GM12878 (cell line): Measurements from ENCODE around the gene MAML3. TPM values are rescaled to one million over a fixed set of nuclear protein-coding genes. Genes with fewer than 3 reads are reported as not detected.

ENCODE experiments used
- ATAC-seq: fragments of 200-7000 bp; cut with Tn5 transposase; 3 replicates; pipeline ENCODE4 v1.9.1; 2020; ENCODE audit warnings: mild to moderate bottlenecking, moderate library complexity
- BruUV-seq: library from RNA; stranded (reverse); fragments of 400-500 nt; replicated peaks from 2 replicates; lab custom pipeline; 2021; lab: Mats Ljungman, UMichigan
- CTCF ChIA-PET: fragments of 300-600 bp; sonication (Branson Sonifier 250); formaldehyde crosslinking; extraction: SDS; loops from one replicate; lab custom pipeline; 2021; ENCODE audit warnings: inconsistent platforms; lab: Yijun Ruan, JAX
- POLR2A ChIA-PET: fragments of 350-600 bp; formaldehyde crosslinking; extraction: SDS; loops from one replicate; lab custom pipeline; 2021; ENCODE audit warnings: inconsistent platforms; lab: Charles Lee
- RAD21 ChIA-PET: fragments of 300-600 bp; sonication (Branson Sonifier 250); formaldehyde crosslinking; loops from one replicate; lab custom pipeline; 2023; ENCODE audit warnings: antibody characterized with exemption; ENCODE audit not compliant: unreplicated experiment; lab: Charles Lee
- SMC1A ChIA-PET: fragments of 300-600 bp; sonication (Branson Sonifier 250); formaldehyde crosslinking; loops from one replicate; lab custom pipeline; 2023; ENCODE audit not compliant: unreplicated experiment, uncharacterized antibody; lab: Charles Lee
- DNase-seq: peaks from one replicate; pipeline ENCODE4 v3.0.0-alpha.2; 2011; ENCODE audit warnings: low read depth, low spot score
- FAIRE-seq: peaks from 3 replicates; lab custom pipeline; 2011; peaks lifted over from hg19 to GRCh38; lab: Jason Lieb, UNC
- H2AFZ ChIP-seq: 2 replicates; pipeline ENCODE4 v1.6.0; 2011; ENCODE audit warnings: low read depth, low read length, control low read depth; ENCODE audit not compliant: control insufficient read depth
- H3K27ac ChIP-seq: 2 replicates; pipeline ENCODE4 v1.5.1; 2011; ENCODE audit warnings: control low read depth; ENCODE audit not compliant: control insufficient read depth, insufficient read depth
- H3K27me3 ChIP-seq, 2 experiments: replicated peaks in 1 of 2; 2 replicates each; pipeline versions ENCODE4 v1.6.0 to v1.6.1; 2011; ENCODE audit warnings: low read length in 1 of 2; ENCODE audit not compliant: control insufficient read depth in 2 of 2, insufficient read depth in 2 of 2
- H3K36me3 ChIP-seq, 2 experiments: 2 replicates each; pipeline ENCODE4 v1.5.1; 2011; ENCODE audit warnings: low read length in 1 of 2; ENCODE audit not compliant: control insufficient read depth in 2 of 2, insufficient read depth in 2 of 2
- H3K4me1 ChIP-seq: 2 replicates; pipeline ENCODE4 v1.6.1; 2011; ENCODE audit warnings: mild to moderate bottlenecking, low read length, moderate library complexity, mixed read lengths; ENCODE audit not compliant: control insufficient read depth, insufficient read depth
- H3K4me2 ChIP-seq: 2 replicates; pipeline ENCODE4 v1.6.0; 2011; ENCODE audit warnings: control low read depth; ENCODE audit not compliant: control insufficient read depth, insufficient read depth
- H3K4me3 ChIP-seq: fragments of 200-600 bp; sonication (generic); 2 replicates; pipeline ENCODE4 v1.5.1; 2016
- H3K79me2 ChIP-seq: 2 replicates; pipeline ENCODE4 v1.6.0; 2011; ENCODE audit warnings: low read length; ENCODE audit not compliant: control insufficient read depth, insufficient read depth
- H3K9ac ChIP-seq: 2 replicates; pipeline ENCODE4 v1.8.0; 2011; ENCODE audit warnings: low read length, control low read depth, mixed read lengths; ENCODE audit not compliant: control insufficient read depth, insufficient read depth
- H3K9me3 ChIP-seq: replicated peaks from 3 replicates; pipeline ENCODE4 v1.5.1; 2011; ENCODE audit warnings: mild to moderate bottlenecking, low read length; ENCODE audit not compliant: control insufficient read depth, insufficient read depth
- H4K20me1 ChIP-seq: 2 replicates; pipeline ENCODE4 v1.6.0; 2011; ENCODE audit not compliant: control insufficient read depth, insufficient read depth
- ASH2L ChIP-seq: fragments of 300-600, 200-600 bp; sonication (generic); IDR thresholded peaks from 2 replicates; pipeline ENCODE4 v1.6.1; 2017; ENCODE audit warnings: low read depth, mild to moderate bottlenecking, borderline replicate concordance
- BRCA1 ChIP-seq: IDR thresholded peaks from 2 replicates; pipeline ENCODE4 v1.6.1; 2011; ENCODE audit warnings: low read depth, low read length, improper control_type of control experiment
- CHD4 ChIP-seq: fragments of 200-600 bp; sonication (generic); IDR thresholded peaks from 2 replicates; pipeline ENCODE4 v1.6.1; 2016; ENCODE audit warnings: mild to moderate bottlenecking
- CREB1 ChIP-seq: IDR thresholded peaks from 2 replicates; pipeline ENCODE4 v1.6.1; 2012; ENCODE audit warnings: low read depth, mild to moderate bottlenecking, inconsistent platforms
- EGR1 ChIP-seq, 2 experiments: IDR thresholded peaks; 1 replicate in 1 of 2; 2 replicates in 1 of 2; pipeline ENCODE4 v1.6.1; 2011 to 2012; ENCODE audit warnings: low read depth in 2 of 2, low read length in 2 of 2, borderline replicate concordance in 1 of 2, mild to moderate bottlenecking in 1 of 2, moderate library complexity in 1 of 2
- IRF5 ChIP-seq: fragments of 450-650 bp; IDR thresholded peaks from 2 replicates; pipeline ENCODE4 v1.6.1; 2017; ENCODE audit warnings: borderline replicate concordance
- KAT2A ChIP-seq: conservative IDR thresholded peaks from 2 replicates; pipeline ENCODE4 v1.6.1; 2011; ENCODE audit warnings: low read depth, low read length; ENCODE audit not compliant: control insufficient read depth
- KLF5 ChIP-seq: fragments of 450-650 bp; IDR thresholded peaks from 2 replicates; pipeline ENCODE4 v1.6.1; 2014; ENCODE audit warnings: mild to moderate bottlenecking; ENCODE audit not compliant: partially characterized antibody
- MEF2A ChIP-seq: IDR thresholded peaks from 2 replicates; pipeline ENCODE4 v1.6.1; 2011; ENCODE audit warnings: low read depth, mild to moderate bottlenecking, low read length, moderate library complexity; ENCODE audit not compliant: insufficient read depth
- MYC ChIP-seq: IDR thresholded peaks from 2 replicates; pipeline ENCODE4 v1.6.1; 2011; ENCODE audit warnings: mild to moderate bottlenecking, low read length, moderate library complexity, inconsistent platforms; ENCODE audit not compliant: insufficient read depth, insufficient replicate concordance, insufficient read length, severe bottlenecking
- PBX3 ChIP-seq: IDR thresholded peaks from 2 replicates; pipeline ENCODE4 v1.6.1; 2011; ENCODE audit warnings: mild to moderate bottlenecking, low read depth, low read length, moderate library complexity; ENCODE audit not compliant: insufficient replicate concordance
- RFX5 ChIP-seq: IDR thresholded peaks from 2 replicates; pipeline ENCODE4 v1.6.1; 2011; ENCODE audit warnings: low read depth, low read length, improper control_type of control experiment
- SMAD5 ChIP-seq: IDR thresholded peaks from 2 replicates; pipeline ENCODE4 v1.6.1; 2016; ENCODE audit warnings: antibody characterized with exemption, low read depth
- SUZ12 ChIP-seq: fragments of 200-600 bp; sonication (generic); IDR thresholded peaks from one replicate; pipeline ENCODE4 v1.6.1; 2018; ENCODE audit warnings: antibody characterized with exemption, mild to moderate bottlenecking; ENCODE audit not compliant: unreplicated experiment
- TBL1XR1 ChIP-seq: IDR thresholded peaks from 2 replicates; pipeline ENCODE4 v1.6.1; 2012; ENCODE audit warnings: low read depth, low read length, improper control_type of control experiment
- ZBTB40 ChIP-seq: fragments of 450-650 bp; IDR thresholded peaks from 2 replicates; pipeline ENCODE4 v1.6.1; 2016; ENCODE audit warnings: mild to moderate bottlenecking, moderate library complexity, borderline replicate concordance
- ZNF274 ChIP-seq: IDR thresholded peaks from one replicate; pipeline ENCODE4 v1.8.0; 2011; ENCODE audit not compliant: insufficient read length, insufficient read depth
- ZZZ3 ChIP-seq: IDR thresholded peaks from 2 replicates; pipeline ENCODE4 v1.6.1; 2011; ENCODE audit warnings: low read depth; ENCODE audit not compliant: control insufficient read depth, insufficient read length
- WGBS: methylation state at CpG from one replicate; pipeline ENCODE4 v1.1.6; 2016; ENCODE audit warnings: low lambda C conversion rate; ENCODE audit not compliant: insufficient replicate concordance, insufficient coverage; ENCODE audit errors: missing lambda C conversion rate; 5-methylcytosine and 5-hydroxymethylcytosine counted together
- in situ Hi-C: fragments of 300-500 bp; cut with MboI; formaldehyde crosslinking; loops from 9 replicates; pipeline ENCODE4 v1.14.3; 2018; ENCODE audit warnings: mixed read lengths
- intact Hi-C: fragments of 100-400 bp; cut with micrococcal nuclease; formaldehyde crosslinking; loops from one replicate; pipeline ENCODE4 v1.14.2; 2022; ENCODE audit not compliant: unreplicated experiment
- polyA plus RNA-seq, 11 experiments: library from polyadenylated mRNA; depleted of rRNA in 4 of 11; unstranded in 6 of 11; stranded (reverse) in 5 of 11; fragments of >200 nt; fragmentation: Nextera tagmentation in 4 of 11; fragmentation: Illumina TruSeq in 1 of 11; extraction: Ambion mirVana in 4 of 11; extraction: Trizol in 1 of 11; gene quantifications; 1 replicate in 1 of 11; 2 replicates in 10 of 11; pipeline versions ENCODE4 v1.2.1 to v1.2.3, GENCODE V29; 2011 to 2016; ENCODE audit warnings: inconsistent platforms in 2 of 11, missing spikeins in 2 of 11, low read depth in 1 of 11
- total RNA-seq, 4 experiments: library from RNA; depleted of rRNA in 3 of 4; stranded (reverse); fragments of >200 nt in 3 of 4; fragmentation: Illumina TruSeq in 1 of 4; extraction: Trizol in 1 of 4; gene quantifications; 2 replicates each; pipeline versions ENCODE4 v1.2.1 to v1.2.3, GENCODE V29; 2013 to 2021

Gene MAML3
- total and polyA plus RNA-seq, 10 of the 15 experiments (the other 5 are each of a cell fraction or from before 2014, with no cell fraction given): under 0.01 to 0.53 (median 0.06) TPM; not detected in 2

- H2AFZ ChIP-seq: no peak overlapping the region
- no peak overlapping the region for H3K27ac ChIP-seq
- FAIRE-seq (no peak), DNase-seq (no peak), ATAC-seq (no peak)
- H3K4me1 ChIP-seq: no peaks in the 10 kb centered on the region
- H3K9me3 ChIP-seq: no peaks in the 10 kb centered on the region
- in situ Hi-C loops (no loop called here), intact Hi-C loops (no loop called here)
- POLR2A ChIA-PET: no interaction called here
- no peaks in the 10 kb centered on the region for H3K36me3 ChIP-seq
- CTCF ChIA-PET: interaction anchor here (1.0 kb wide), 1 partner anchor 22 kb away, joined by 3 read pairs; no protein-coding TSS in a partner anchor
- H3K4me3 ChIP-seq: no peak overlapping the region
- H3K9ac ChIP-seq: no peak overlapping the region
- no peak overlapping the region for H3K4me2 ChIP-seq
- no TSS peak for BruUV-seq
- RAD21 ChIA-PET: interaction anchor here (0.7 kb wide), 1 partner anchor 1022 kb away, joined by 3 read pairs; no protein-coding TSS in a partner anchor
- H3K27me3 ChIP-seq: no peaks in the 10 kb centered on the region; a peak in 2 of 4 replicates
- TF ChIP-seq ZZZ3: no peak
- TF ChIP-seq RFX5: no peak
- no peak for TF ChIP-seq CREB1
- TF ChIP-seq CHD4: no peak
- TF ChIP-seq TBL1XR1: no peak
- TF ChIP-seq MYC: no peak
- TF ChIP-seq ZBTB40: no peak
- no peak for TF ChIP-seq SMAD5
- no peak for TF ChIP-seq ZNF274
- no peak for TF ChIP-seq KAT2A
- no peak for TF ChIP-seq SUZ12
- TF ChIP-seq BRCA1: no peak
- no peak for TF ChIP-seq KLF5
- no peak for TF ChIP-seq ASH2L
- TF ChIP-seq IRF5: no peak
- TF ChIP-seq EGR1 (IDR thresholded peaks at IDR 0.05; ENCODE audit: borderline replicate concordance in 1 of 2, low read depth in 2 of 2, low read length in 2 of 2): no peak
- TF ChIP-seq PBX3: no peak
- no peak for TF ChIP-seq MEF2A
- no peaks in the 10 kb centered on the region for H4K20me1 ChIP-seq
- no peaks in the 10 kb centered on the region for H3K79me2 ChIP-seq
- SMC1A ChIA-PET: no interaction called here
- WGBS: 10% methylated on average over 1 of the region's 1 CpG
Measured at GRCh38 chr4:140122891-140123290, 31.1 kb downstream of the MAML3 start.
